ENCODE data around the gene CAPN10.

Gene CAPN10

DNA sequence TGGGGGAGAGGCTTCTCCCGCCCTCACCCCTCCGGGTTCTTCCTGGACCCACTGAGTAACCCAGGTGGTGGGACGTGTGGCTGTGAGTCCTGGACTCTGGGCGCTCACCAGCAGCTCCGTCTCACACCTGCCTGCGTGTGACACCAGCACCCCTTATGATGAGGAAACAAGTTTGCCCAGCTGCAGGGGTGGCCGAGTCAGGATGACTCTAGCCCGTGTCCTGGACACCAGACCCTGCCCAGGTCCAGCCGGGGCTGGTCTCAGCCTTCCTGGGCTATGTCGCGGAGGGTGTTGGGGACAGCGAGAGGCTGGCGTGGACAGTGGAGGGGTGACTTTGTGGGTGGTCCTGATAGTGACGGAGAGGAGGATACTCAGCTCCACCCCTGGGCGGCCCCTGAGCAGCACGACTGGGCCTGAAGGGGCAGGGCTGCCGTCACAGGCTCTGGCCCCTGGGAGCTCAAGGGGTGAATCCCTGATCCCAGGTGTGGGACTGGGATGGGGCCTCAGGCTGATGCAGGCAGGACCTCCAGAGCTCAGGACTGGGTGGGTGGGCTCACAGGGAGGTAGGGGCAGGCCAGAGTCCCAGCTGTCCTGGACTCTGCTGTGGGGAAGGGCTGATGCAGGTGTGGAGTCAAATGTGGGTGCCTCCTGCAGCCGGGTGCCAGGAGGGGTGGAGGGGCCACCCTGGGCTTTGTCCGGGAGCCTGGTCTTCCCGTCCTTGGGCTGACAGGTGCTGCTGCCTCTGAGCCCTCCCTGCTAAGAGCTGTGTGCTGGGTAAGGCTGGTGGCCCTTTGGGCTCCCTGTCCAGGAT is 42.5 kb downstream of the CAPN10 start:
- TF ChIP-seq POLR2AphosphoS5 (IDR thresholded peaks at IDR 0.05; ENCODE audit: low read depth) (no peak), SPI1 (IDR thresholded peaks at IDR 0.05; ENCODE audit: borderline replicate concordance, low read depth) (no peak), GABPA (IDR thresholded peaks at IDR 0.05; ENCODE audit: low read depth) (no peak)
- TF ChIP-seq, protein P1, sequence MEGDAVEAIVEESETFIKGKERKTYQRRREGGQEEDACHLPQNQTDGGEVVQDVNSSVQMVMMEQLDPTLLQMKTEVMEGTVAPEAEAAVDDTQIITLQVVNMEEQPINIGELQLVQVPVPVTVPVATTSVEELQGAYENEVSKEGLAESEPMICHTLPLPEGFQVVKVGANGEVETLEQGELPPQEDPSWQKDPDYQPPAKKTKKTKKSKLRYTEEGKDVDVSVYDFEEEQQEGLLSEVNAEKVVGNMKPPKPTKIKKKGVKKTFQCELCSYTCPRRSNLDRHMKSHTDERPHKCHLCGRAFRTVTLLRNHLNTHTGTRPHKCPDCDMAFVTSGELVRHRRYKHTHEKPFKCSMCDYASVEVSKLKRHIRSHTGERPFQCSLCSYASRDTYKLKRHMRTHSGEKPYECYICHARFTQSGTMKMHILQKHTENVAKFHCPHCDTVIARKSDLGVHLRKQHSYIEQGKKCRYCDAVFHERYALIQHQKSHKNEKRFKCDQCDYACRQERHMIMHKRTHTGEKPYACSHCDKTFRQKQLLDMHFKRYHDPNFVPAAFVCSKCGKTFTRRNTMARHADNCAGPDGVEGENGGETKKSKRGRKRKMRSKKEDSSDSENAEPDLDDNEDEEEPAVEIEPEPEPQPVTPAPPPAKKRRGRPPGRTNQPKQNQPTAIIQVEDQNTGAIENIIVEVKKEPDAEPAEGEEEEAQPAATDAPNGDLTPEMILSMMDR (IDR thresholded peaks at IDR 0.05; ENCODE audit: insufficient read depth, low read length), result no peak
- TF ChIP-seq, protein P2, sequence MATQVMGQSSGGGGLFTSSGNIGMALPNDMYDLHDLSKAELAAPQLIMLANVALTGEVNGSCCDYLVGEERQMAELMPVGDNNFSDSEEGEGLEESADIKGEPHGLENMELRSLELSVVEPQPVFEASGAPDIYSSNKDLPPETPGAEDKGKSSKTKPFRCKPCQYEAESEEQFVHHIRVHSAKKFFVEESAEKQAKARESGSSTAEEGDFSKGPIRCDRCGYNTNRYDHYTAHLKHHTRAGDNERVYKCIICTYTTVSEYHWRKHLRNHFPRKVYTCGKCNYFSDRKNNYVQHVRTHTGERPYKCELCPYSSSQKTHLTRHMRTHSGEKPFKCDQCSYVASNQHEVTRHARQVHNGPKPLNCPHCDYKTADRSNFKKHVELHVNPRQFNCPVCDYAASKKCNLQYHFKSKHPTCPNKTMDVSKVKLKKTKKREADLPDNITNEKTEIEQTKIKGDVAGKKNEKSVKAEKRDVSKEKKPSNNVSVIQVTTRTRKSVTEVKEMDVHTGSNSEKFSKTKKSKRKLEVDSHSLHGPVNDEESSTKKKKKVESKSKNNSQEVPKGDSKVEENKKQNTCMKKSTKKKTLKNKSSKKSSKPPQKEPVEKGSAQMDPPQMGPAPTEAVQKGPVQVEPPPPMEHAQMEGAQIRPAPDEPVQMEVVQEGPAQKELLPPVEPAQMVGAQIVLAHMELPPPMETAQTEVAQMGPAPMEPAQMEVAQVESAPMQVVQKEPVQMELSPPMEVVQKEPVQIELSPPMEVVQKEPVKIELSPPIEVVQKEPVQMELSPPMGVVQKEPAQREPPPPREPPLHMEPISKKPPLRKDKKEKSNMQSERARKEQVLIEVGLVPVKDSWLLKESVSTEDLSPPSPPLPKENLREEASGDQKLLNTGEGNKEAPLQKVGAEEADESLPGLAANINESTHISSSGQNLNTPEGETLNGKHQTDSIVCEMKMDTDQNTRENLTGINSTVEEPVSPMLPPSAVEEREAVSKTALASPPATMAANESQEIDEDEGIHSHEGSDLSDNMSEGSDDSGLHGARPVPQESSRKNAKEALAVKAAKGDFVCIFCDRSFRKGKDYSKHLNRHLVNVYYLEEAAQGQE (IDR thresholded peaks at IDR 0.05; ENCODE audit: insufficient replicate concordance, low read depth), result no peak
- DNase-seq (ENCODE audit: low read depth in 1 of 2, low spot score in 1 of 2), result no peak
- Histone ChIP-seq H3K27me3 (ENCODE audit: insufficient read depth, poor library complexity, severe bottlenecking) (no peaks in the 10 kb centered on the region), H3K4me3 (replicated peaks; ENCODE audit: insufficient read depth, low read length) (no peak overlapping the region), H3K27ac (replicated peaks) (no peak overlapping the region)

DNA sequence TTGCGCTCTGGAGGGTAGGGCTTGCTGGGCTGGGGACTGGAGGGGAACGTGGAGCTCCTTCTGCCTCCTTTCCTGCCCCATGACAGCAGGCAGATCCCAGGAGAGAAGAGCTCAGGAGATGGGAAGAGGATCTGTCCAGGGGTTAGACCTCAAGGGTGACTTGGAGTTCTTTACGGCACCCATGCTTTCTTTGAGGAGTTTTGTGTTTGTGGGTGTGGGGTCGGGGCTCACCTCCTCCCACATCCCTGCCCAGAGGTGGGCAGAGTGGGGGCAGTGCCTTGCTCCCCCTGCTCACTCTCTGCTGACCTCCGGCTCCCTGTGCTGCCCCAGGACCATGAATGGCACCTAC is 43.1 kb downstream of the CAPN10 start:
- Histone ChIP-seq H3K27me3 (ENCODE audit: insufficient read depth, poor library complexity, severe bottlenecking) (no peaks in the 10 kb centered on the region), H3K4me3 (replicated peaks; ENCODE audit: insufficient read depth, low read length) (no peak overlapping the region), H3K27ac (replicated peaks) (no peak overlapping the region)
- TF ChIP-seq, protein P1 (IDR thresholded peaks at IDR 0.05; ENCODE audit: insufficient read depth, low read length), result no peak
- TF ChIP-seq SPI1 (IDR thresholded peaks at IDR 0.05; ENCODE audit: borderline replicate concordance, low read depth) (no peak), POLR2AphosphoS5 (IDR thresholded peaks at IDR 0.05; ENCODE audit: low read depth) (no peak), GABPA (IDR thresholded peaks at IDR 0.05; ENCODE audit: low read depth) (no peak)
- TF ChIP-seq, protein P2 (IDR thresholded peaks at IDR 0.05; ENCODE audit: insufficient replicate concordance, low read depth), result no peak
- DNase-seq (ENCODE audit: low read depth in 1 of 2, low spot score in 1 of 2), result no peak

DNA sequence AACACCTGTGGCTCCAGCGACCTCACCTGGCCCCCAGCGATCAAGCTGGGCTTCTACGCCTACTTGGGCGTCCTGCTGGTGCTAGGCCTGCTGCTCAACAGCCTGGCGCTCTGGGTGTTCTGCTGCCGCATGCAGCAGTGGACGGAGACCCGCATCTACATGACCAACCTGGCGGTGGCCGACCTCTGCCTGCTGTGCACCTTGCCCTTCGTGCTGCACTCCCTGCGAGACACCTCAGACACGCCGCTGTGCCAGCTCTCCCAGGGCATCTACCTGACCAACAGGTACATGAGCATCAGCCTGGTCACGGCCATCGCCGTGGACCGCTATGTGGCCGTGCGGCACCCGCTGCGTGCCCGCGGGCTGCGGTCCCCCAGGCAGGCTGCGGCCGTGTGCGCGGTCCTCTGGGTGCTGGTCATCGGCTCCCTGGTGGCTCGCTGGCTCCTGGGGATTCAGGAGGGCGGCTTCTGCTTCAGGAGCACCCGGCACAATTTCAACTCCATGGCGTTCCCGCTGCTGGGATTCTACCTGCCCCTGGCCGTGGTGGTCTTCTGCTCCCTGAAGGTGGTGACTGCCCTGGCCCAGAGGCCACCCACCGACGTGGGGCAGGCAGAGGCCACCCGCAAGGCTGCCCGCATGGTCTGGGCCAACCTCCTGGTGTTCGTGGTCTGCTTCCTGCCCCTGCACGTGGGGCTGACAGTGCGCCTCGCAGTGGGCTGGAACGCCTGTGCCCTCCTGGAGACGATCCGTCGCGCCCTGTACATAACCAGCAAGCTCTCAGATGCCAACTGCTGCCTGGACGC is 43.6 kb downstream of the CAPN10 start:
- no peak for DNase-seq (ENCODE audit: low read depth in 1 of 2, low spot score in 1 of 2)
- TF ChIP-seq, protein P1 (IDR thresholded peaks at IDR 0.05; ENCODE audit: insufficient read depth, low read length), result no peak
- no peak for TF ChIP-seq SPI1 (IDR thresholded peaks at IDR 0.05; ENCODE audit: borderline replicate concordance, low read depth)
- TF ChIP-seq POLR2AphosphoS5 (IDR thresholded peaks at IDR 0.05; ENCODE audit: low read depth), result no peak
- no peak for TF ChIP-seq GABPA (IDR thresholded peaks at IDR 0.05; ENCODE audit: low read depth)
- TF ChIP-seq, protein P2 (IDR thresholded peaks at IDR 0.05; ENCODE audit: insufficient replicate concordance, low read depth), result no peak
- H3K27me3 ChIP-seq (ENCODE audit: insufficient read depth, poor library complexity, severe bottlenecking), result no peaks in the 10 kb centered on the region
- no peak overlapping the region for H3K4me3 ChIP-seq (replicated peaks; ENCODE audit: insufficient read depth, low read length)
- no peak overlapping the region for H3K27ac ChIP-seq (replicated peaks)

Measured in HL-60 (cell line).